ENCODE results near the gene CCDC107.

GRCh38 chr9:35658968-35659220, 802 bp downstream of the CCDC107 start:
- TF ChIP-seq CREB5 (CRISPR knock-in tag; IDR thresholded peaks at IDR 0.05) (no peak), ZNF274 (IDR thresholded peaks at IDR 0.05; ENCODE audit: borderline replicate concordance, low read depth, low read length) (no peak), ZNF511 (CRISPR knock-in tag; IDR thresholded peaks at IDR 0.05) (no peak), CBX5 (IDR thresholded peaks at IDR 0.05; ENCODE audit: borderline replicate concordance, low read depth) (no peak), EHMT2 (IDR thresholded peaks at IDR 0.05) (no peak), NFYB (IDR thresholded peaks at IDR 0.05; ENCODE audit: extremely low read depth, insufficient read length) (no peak), EGR1 (conservative IDR thresholded peaks at IDR 0.05) (no peak), FOXM1 (IDR thresholded peaks at IDR 0.05; ENCODE audit: low read depth) (no peak), FOXM1 (CRISPR knock-in tag; IDR thresholded peaks at IDR 0.05; ENCODE audit: low read depth) (no peak), ARNT (IDR thresholded peaks at IDR 0.05) (no peak), CTCF (IDR thresholded peaks at IDR 0.05 in 2 of 3, conservative IDR thresholded peaks at IDR 0.05 in 1 of 3; ENCODE audit: insufficient read depth in 2 of 3, low read depth in 1 of 3, low read length in 3 of 3) (no peak), ZNF124 (CRISPR knock-in tag; IDR thresholded peaks at IDR 0.05) (no peak), STAT6 (CRISPR knock-in tag; IDR thresholded peaks at IDR 0.05) (no peak)

Data from K562 (cell line).